Glutamatergic neuron (in vitro differentiated cells): ENCODE data around the gene SLC39A8. TPM values are rescaled to one million over a fixed set of nuclear protein-coding genes. Genes with fewer than 3 reads are reported as not detected.

Experiments
- DNase-seq: peaks from one replicate; pipeline ENCODE4 v3.0.0; 2022
- H3K27ac Mint-ChIP-seq: one replicate; pipeline ENCODE4 v1.8.0; 2020; ENCODE audit warnings: mild to moderate bottlenecking, mixed read lengths, inconsistent platforms; ENCODE audit not compliant: unreplicated experiment
- H3K27me3 Mint-ChIP-seq: one replicate; pipeline ENCODE4 v1.8.0; 2020; ENCODE audit warnings: mild to moderate bottlenecking, moderate library complexity, mixed read lengths, inconsistent platforms; ENCODE audit not compliant: unreplicated experiment
- H3K36me3 Mint-ChIP-seq: one replicate; pipeline ENCODE4 v1.8.0; 2020; ENCODE audit warnings: mild to moderate bottlenecking, mixed read lengths, inconsistent platforms; ENCODE audit not compliant: unreplicated experiment
- H3K4me1 Mint-ChIP-seq: one replicate; pipeline ENCODE4 v1.8.0; 2020; ENCODE audit warnings: mild to moderate bottlenecking, low read depth, mixed read lengths, inconsistent platforms; ENCODE audit not compliant: unreplicated experiment
- H3K4me3 Mint-ChIP-seq: one replicate; pipeline ENCODE4 v1.8.0; 2020; ENCODE audit warnings: mild to moderate bottlenecking, mixed read lengths, inconsistent platforms; ENCODE audit not compliant: unreplicated experiment
- H3K9me3 Mint-ChIP-seq: one replicate; pipeline ENCODE4 v1.8.0; 2020; ENCODE audit warnings: mild to moderate bottlenecking, moderate library complexity, mixed read lengths, inconsistent platforms; ENCODE audit not compliant: unreplicated experiment
- CTCF ChIP-seq: fragments of 200-600 bp; sonication (generic); IDR thresholded peaks from one replicate; pipeline ENCODE4 v1.5.0; 2021; ENCODE audit not compliant: partially characterized antibody, unreplicated experiment
- total RNA-seq: library from RNA; stranded (reverse); fragmentation: NEBNext Ultra II Directional; extraction: Animal tissue kit (Norgen Biotek cat#: 25700); gene quantifications from one replicate; pipeline ENCODE4 v1.2.1, GENCODE V29; 2021; ENCODE audit not compliant: unreplicated experiment

SLC39A8 gene
- total RNA-seq, 1 donor from 2014 or later, result 0.83 TPM

- Mint-ChIP-seq H3K27me3 (no peaks in the 10 kb centered on the region), H3K4me1 (peaks cover 2% of the 10 kb centered on the region), H3K36me3 (no peaks in the 10 kb centered on the region), H3K27ac (no peak overlapping the region), H3K4me3 (no peak overlapping the region), H3K9me3 (peaks cover 2% of the 10 kb centered on the region)
- DNase-seq, result no peak
- TF ChIP-seq CTCF, result no peak
These were observed 2.7 kb downstream of the SLC39A8 start for GRCh38 chr4:102342404-102343074.

GRCh38 chr4:102341201-102341600 lies 4.1 kb downstream of the SLC39A8 start:
- peaks cover 2% of the 10 kb centered on the region for H3K4me1 Mint-ChIP-seq
- no peak overlapping the region for H3K27ac Mint-ChIP-seq
- H3K9me3 Mint-ChIP-seq, result peaks cover 2% of the 10 kb centered on the region
- no peak overlapping the region for H3K4me3 Mint-ChIP-seq
- no peaks in the 10 kb centered on the region for H3K36me3 Mint-ChIP-seq
- DNase-seq, result no peak
- no peak for TF ChIP-seq CTCF
- H3K27me3 Mint-ChIP-seq, result no peaks in the 10 kb centered on the region

DNA sequence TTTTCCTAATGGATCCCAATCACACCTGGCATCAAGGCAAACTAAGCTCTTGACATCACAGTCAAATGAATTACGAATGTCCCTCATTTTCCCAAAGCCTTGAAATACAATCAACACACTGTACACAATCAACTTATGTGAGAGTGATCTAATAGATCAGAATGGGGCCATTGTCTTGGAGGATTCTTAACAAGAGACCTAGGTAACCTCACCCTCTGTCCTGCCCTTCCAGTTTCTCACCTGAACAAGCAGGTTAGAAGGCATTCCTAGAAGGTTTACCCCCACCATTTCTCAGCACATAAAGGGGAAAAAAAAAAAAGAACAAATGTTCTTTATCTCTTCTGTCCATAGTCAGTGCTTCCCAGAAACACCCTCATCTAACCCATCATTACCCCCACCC lies 6.3 kb downstream of the SLC39A8 start:
- no peak overlapping the region for H3K4me3 Mint-ChIP-seq

GRCh38 chr4:102338405-102338804 lies 6.9 kb downstream of the SLC39A8 start:
- H3K9me3 Mint-ChIP-seq, result no peaks in the 10 kb centered on the region
- no peak for DNase-seq
- H3K36me3 Mint-ChIP-seq, result no peaks in the 10 kb centered on the region
- no peak overlapping the region for H3K4me3 Mint-ChIP-seq
- H3K27me3 Mint-ChIP-seq, result no peaks in the 10 kb centered on the region
- TF ChIP-seq CTCF, result no peak
- H3K4me1 Mint-ChIP-seq, result no peaks in the 10 kb centered on the region
- H3K27ac Mint-ChIP-seq, result no peak overlapping the region

More for the DNA sequence above, 6.3 kb downstream of the SLC39A8 start:
- Mint-ChIP-seq H3K36me3 (no peaks in the 10 kb centered on the region), H3K27ac (no peak overlapping the region), H3K4me1 (no peaks in the 10 kb centered on the region), H3K27me3 (no peaks in the 10 kb centered on the region), H3K9me3 (peaks cover 1% of the 10 kb centered on the region)
- DNase-seq, result no peak
- TF ChIP-seq CTCF, result no peak

- H3K4me3 Mint-ChIP-seq, result no peak overlapping the region
- no peaks in the 10 kb centered on the region for H3K36me3 Mint-ChIP-seq
- H3K9me3 Mint-ChIP-seq, result no peaks in the 10 kb centered on the region
- DNase-seq, result no peak
- H3K27ac Mint-ChIP-seq, result no peak overlapping the region
- no peaks in the 10 kb centered on the region for H3K4me1 Mint-ChIP-seq
- no peak for TF ChIP-seq CTCF
- H3K27me3 Mint-ChIP-seq, result no peaks in the 10 kb centered on the region
These were observed 9.7 kb downstream of the SLC39A8 start for GRCh38 chr4:102335616-102336015.
